Caco-2 (cell line): ENCODE measurements around the gene GJB6. TPM values are rescaled to one million over a fixed set of nuclear protein-coding genes. Genes with fewer than 3 reads are reported as not detected.

ENCODE experiments used
- BruUV-seq: library from RNA; stranded (reverse); fragments of 400-500 nt; replicated peaks from 2 replicates; lab custom pipeline; 2021; lab: Mats Ljungman, UMichigan
- CTCF ChIA-PET: fragments of 300-600 bp; sonication (Branson Sonifier 250); formaldehyde crosslinking; loops from one replicate; lab custom pipeline; 2022; ENCODE audit warnings: antibody characterized with exemption; lab: Charles Lee
- POLR2A ChIA-PET: fragments of 300-600 bp; sonication (Branson Sonifier 250); formaldehyde crosslinking; loops from one replicate; lab custom pipeline; 2022; ENCODE audit warnings: antibody characterized with exemption; lab: Charles Lee
- DNase-seq, 2 experiments: peaks; one replicate each; pipeline versions ENCODE4 v3.0.0 to v3.0.0-alpha.2; 2020 to 2022
- H3K27me3 ChIP-seq: replicated peaks from 2 replicates; pipeline ENCODE4 v1.6.0; 2011; ENCODE audit warnings: low read length; ENCODE audit not compliant: control insufficient read depth, insufficient read depth
- H3K36me3 ChIP-seq: 2 replicates; pipeline ENCODE4 v1.5.1; 2011; ENCODE audit warnings: low read length; ENCODE audit not compliant: control insufficient read depth, insufficient read depth
- H3K4me1 ChIP-seq: fragments of 250-450 bp; sonication (Bioruptor Pico); 2 replicates; pipeline ENCODE4 v1.5.1; 2020; ENCODE audit warnings: mild to moderate bottlenecking
- H3K4me3 ChIP-seq: 2 replicates; pipeline ENCODE4 v1.5.1; 2011; ENCODE audit warnings: low read depth, mild to moderate bottlenecking, control low read depth, low read length
- H3K9me3 ChIP-seq: fragments of 250-450 bp; sonication (Bioruptor Pico); 2 replicates; pipeline ENCODE4 v1.5.1; 2020; ENCODE audit warnings: mild to moderate bottlenecking, moderate library complexity
- H3K27ac Mint-ChIP-seq: one replicate; pipeline ENCODE4 v1.8.0; 2022; ENCODE audit warnings: mixed read lengths; ENCODE audit not compliant: unreplicated experiment
- H3K27me3 Mint-ChIP-seq: one replicate; pipeline ENCODE4 v1.8.0; 2022; ENCODE audit warnings: mixed read lengths; ENCODE audit not compliant: insufficient read depth, unreplicated experiment
- H3K36me3 Mint-ChIP-seq: one replicate; pipeline ENCODE4 v1.8.0; 2022; ENCODE audit warnings: mild to moderate bottlenecking, mixed read lengths; ENCODE audit not compliant: insufficient read depth, unreplicated experiment
- H3K4me1 Mint-ChIP-seq: one replicate; pipeline ENCODE4 v1.8.0; 2022; ENCODE audit warnings: low read depth, mixed read lengths; ENCODE audit not compliant: unreplicated experiment
- H3K4me3 Mint-ChIP-seq: one replicate; pipeline ENCODE4 v1.8.0; 2022; ENCODE audit warnings: mild to moderate bottlenecking, moderate library complexity, mixed read lengths; ENCODE audit not compliant: unreplicated experiment
- H3K9me3 Mint-ChIP-seq: one replicate; pipeline ENCODE4 v1.8.0; 2022; ENCODE audit warnings: mixed read lengths; ENCODE audit not compliant: unreplicated experiment
- CTCF ChIP-seq, 2 experiments: fragments of 200-600 bp in 1 of 2; IDR thresholded peaks; 1 replicate in 1 of 2; 2 replicates in 1 of 2; pipeline versions ENCODE4 v1.5.1 to v1.8.0; 2011 to 2022; ENCODE audit warnings: antibody characterized with exemption in 1 of 2, control low read depth in 1 of 2, inconsistent platforms in 1 of 2, low read depth in 1 of 2, low read length in 1 of 2, mild to moderate bottlenecking in 1 of 2, moderate library complexity in 1 of 2; ENCODE audit not compliant: insufficient read depth in 1 of 2, severe bottlenecking in 1 of 2, unreplicated experiment in 1 of 2
- intact Hi-C: fragments of 100-400 bp; cut with micrococcal nuclease; formaldehyde crosslinking; loops from one replicate; pipeline ENCODE4 v1.10.0; 2022; ENCODE audit not compliant: unreplicated experiment
- total RNA-seq: library from RNA; stranded (reverse); gene quantifications from 2 replicates; pipeline ENCODE4 v1.2.3, GENCODE V29; 2022

Gene GJB6
- total RNA-seq, 1 experiment from 2014 or later: not detected

GRCh38 chr13:20206698-20207235 lies 25.4 kb downstream of the GJB6 start:
- no TSS peak for BruUV-seq
- Mint-ChIP-seq H3K9me3 (no peaks in the 10 kb centered on the region), H3K27me3 (peaks cover 15% of the 10 kb centered on the region), H3K36me3 (no peaks in the 10 kb centered on the region), H3K4me1 (no peaks in the 10 kb centered on the region), H3K27ac (no peak overlapping the region), H3K4me3 (no peak overlapping the region)
- intact Hi-C loops: no loop called here
- Histone ChIP-seq H3K9me3 (no peaks in the 10 kb centered on the region), H3K4me3 (no peak overlapping the region), H3K4me1 (no peaks in the 10 kb centered on the region), H3K36me3 (no peaks in the 10 kb centered on the region), H3K27me3 (peaks cover 1% of the 10 kb centered on the region; the same call in 1 of the 2 replicates)
- TF ChIP-seq CTCF (IDR thresholded peaks at IDR 0.05; ENCODE audit: insufficient read depth in 1 of 2, low read depth in 1 of 2, low read length in 1 of 2, severe bottlenecking in 1 of 2, unreplicated experiment in 1 of 2): no peak
- no peak for DNase-seq
- CTCF ChIA-PET: no interaction called here
- POLR2A ChIA-PET: no interaction called here

- no peaks in the 10 kb centered on the region for H3K9me3 ChIP-seq
- H3K27me3 Mint-ChIP-seq: peaks cover 18% of the 10 kb centered on the region
- H3K4me1 ChIP-seq: no peaks in the 10 kb centered on the region
- DNase-seq: no peak
- H3K27me3 ChIP-seq: peaks cover 1% of the 10 kb centered on the region; the same call in 1 of the 2 replicates
- CTCF ChIA-PET: no interaction called here
- no peaks in the 10 kb centered on the region for H3K4me1 Mint-ChIP-seq
- intact Hi-C loops: no loop called here
- no peak overlapping the region for H3K4me3 ChIP-seq
- H3K36me3 ChIP-seq: no peaks in the 10 kb centered on the region
- no peak overlapping the region for H3K27ac Mint-ChIP-seq
- no peaks in the 10 kb centered on the region for H3K9me3 Mint-ChIP-seq
- POLR2A ChIA-PET: no interaction called here
- BruUV-seq: no TSS peak
- no peak overlapping the region for H3K4me3 Mint-ChIP-seq
- no peaks in the 10 kb centered on the region for H3K36me3 Mint-ChIP-seq
- TF ChIP-seq CTCF (IDR thresholded peaks at IDR 0.05; ENCODE audit: insufficient read depth in 1 of 2, low read depth in 1 of 2, low read length in 1 of 2, severe bottlenecking in 1 of 2, unreplicated experiment in 1 of 2): no peak
Observed at GRCh38 chr13:20206065-20206697, 25.9 kb downstream of the GJB6 start.

GRCh38 chr13:20198781-20199180 lies 33.3 kb downstream of the GJB6 start:
- H3K27me3 ChIP-seq: peaks cover 1% of the 10 kb centered on the region
- peaks cover 28% of the 10 kb centered on the region for H3K27me3 Mint-ChIP-seq
- peaks cover 8% of the 10 kb centered on the region; the same call in 1 of the 2 replicates for H3K4me1 ChIP-seq
- TF ChIP-seq CTCF (IDR thresholded peaks at IDR 0.05; ENCODE audit: insufficient read depth in 1 of 2, low read depth in 1 of 2, low read length in 1 of 2, severe bottlenecking in 1 of 2, unreplicated experiment in 1 of 2): no peak
- BruUV-seq: no TSS peak
- DNase-seq: no peak
- H3K9me3 Mint-ChIP-seq: no peaks in the 10 kb centered on the region
- no peaks in the 10 kb centered on the region for H3K36me3 ChIP-seq
- POLR2A ChIA-PET: no interaction called here
- no peaks in the 10 kb centered on the region for H3K4me1 Mint-ChIP-seq
- H3K4me3 ChIP-seq: no peak overlapping the region
- intact Hi-C loops: no loop called here
- H3K9me3 ChIP-seq: no peaks in the 10 kb centered on the region
- CTCF ChIA-PET: no interaction called here
- H3K4me3 Mint-ChIP-seq: no peak overlapping the region
- no peak overlapping the region for H3K27ac Mint-ChIP-seq
- H3K36me3 Mint-ChIP-seq: no peaks in the 10 kb centered on the region
